ENCODE data around the gene ARHGAP23. TPM values are rescaled to one million over a fixed set of nuclear protein-coding genes. Genes with fewer than 3 reads are reported as not detected.

Gene ARHGAP23, protein sequence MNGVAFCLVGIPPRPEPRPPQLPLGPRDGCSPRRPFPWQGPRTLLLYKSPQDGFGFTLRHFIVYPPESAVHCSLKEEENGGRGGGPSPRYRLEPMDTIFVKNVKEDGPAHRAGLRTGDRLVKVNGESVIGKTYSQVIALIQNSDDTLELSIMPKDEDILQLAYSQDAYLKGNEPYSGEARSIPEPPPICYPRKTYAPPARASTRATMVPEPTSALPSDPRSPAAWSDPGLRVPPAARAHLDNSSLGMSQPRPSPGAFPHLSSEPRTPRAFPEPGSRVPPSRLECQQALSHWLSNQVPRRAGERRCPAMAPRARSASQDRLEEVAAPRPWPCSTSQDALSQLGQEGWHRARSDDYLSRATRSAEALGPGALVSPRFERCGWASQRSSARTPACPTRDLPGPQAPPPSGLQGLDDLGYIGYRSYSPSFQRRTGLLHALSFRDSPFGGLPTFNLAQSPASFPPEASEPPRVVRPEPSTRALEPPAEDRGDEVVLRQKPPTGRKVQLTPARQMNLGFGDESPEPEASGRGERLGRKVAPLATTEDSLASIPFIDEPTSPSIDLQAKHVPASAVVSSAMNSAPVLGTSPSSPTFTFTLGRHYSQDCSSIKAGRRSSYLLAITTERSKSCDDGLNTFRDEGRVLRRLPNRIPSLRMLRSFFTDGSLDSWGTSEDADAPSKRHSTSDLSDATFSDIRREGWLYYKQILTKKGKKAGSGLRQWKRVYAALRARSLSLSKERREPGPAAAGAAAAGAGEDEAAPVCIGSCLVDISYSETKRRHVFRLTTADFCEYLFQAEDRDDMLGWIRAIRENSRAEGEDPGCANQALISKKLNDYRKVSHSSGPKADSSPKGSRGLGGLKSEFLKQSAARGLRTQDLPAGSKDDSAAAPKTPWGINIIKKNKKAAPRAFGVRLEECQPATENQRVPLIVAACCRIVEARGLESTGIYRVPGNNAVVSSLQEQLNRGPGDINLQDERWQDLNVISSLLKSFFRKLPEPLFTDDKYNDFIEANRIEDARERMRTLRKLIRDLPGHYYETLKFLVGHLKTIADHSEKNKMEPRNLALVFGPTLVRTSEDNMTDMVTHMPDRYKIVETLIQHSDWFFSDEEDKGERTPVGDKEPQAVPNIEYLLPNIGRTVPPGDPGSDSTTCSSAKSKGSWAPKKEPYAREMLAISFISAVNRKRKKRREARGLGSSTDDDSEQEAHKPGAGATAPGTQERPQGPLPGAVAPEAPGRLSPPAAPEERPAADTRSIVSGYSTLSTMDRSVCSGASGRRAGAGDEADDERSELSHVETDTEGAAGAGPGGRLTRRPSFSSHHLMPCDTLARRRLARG (N-terminal part only)
- total RNA-seq (2014; rRNA removed; shearing (Covaris generic)), result 21.7 and 40.0 TPM in 2 replicates
- polyA plus RNA-seq (2015; cell fraction: cytosol; rRNA removed), result 40.7 and 43.9 TPM in 2 replicates
- 58.4 and 73.2 TPM in 2 replicates for polyA plus RNA-seq (2015; cell fraction: nucleus; rRNA removed)

GRCh38 chr17:38428112-38428642, at the start of gene ARHGAP23:
ARHGAP23 (plus strand) TSS chr17:38428464; CDS start chr17:38428486, 22 bp downstream.
- DNase-seq (ENCODE audit: low read depth), result peak; percentile 36

DNA sequence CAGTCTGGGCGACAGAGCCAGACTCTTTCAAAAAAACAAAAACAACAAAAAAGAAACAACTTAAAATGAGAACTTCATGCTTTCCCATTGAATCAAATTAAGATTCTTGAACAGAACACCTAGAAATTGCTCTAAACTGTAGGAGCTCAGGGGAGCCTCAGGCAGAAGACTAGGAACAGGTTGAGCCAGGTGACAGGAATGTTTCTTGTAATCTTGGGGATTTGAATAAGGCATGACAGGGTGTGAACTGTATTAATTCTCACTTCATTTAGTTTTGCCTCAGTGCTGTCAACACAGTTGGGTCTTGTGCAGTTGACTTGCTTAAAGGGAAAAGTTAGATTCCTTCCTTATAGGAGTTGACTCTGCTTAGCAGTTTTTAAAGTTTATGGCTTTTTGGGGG, 48.8 kb upstream of the ARHGAP23 start:
- DNase-seq (ENCODE audit: low read depth), result no peak

DNA sequence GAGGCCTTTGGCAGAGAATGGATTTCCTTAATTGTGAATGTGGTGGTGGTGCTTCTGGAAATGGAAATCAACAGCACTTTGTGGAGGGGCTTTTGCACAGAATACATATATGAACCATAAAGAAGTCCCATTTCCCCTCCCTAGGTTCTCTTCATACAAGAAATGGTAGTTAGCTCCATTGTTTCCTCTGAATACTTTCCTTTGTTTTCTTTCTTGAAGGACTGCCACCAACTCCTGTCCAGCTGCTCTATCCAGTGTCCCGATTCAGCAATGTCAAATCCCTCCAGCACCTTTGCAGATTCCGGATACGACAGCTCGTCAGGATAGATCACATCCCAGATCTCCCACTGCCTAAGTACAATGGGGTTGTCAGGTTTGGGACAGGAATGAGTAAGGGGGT, 33.2 kb upstream of the ARHGAP23 start:
- no peak for DNase-seq (ENCODE audit: low read depth)

DNA sequence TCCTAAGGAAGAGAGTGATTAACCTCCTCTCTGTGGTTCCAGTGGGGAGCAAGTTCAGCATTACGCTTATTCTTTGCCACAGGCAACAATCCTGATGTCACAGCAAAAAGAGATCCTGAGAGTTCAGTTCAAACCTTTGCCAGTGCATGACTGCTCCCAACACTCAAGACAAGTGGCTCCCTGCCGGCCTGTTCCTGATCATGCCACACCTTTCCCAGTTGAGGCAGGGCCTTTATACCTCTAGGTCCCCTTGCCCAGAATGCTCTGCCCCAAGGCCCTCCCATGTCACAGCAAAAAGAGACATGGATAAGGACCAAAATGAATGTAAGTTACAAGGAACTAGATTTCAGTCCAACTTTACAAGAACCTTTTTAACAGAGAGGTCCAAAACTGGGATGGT, 31.0 kb upstream of the ARHGAP23 start:
- DNase-seq (ENCODE audit: low read depth), result no peak

GRCh38 chr17:38400286-38400685, 28.0 kb upstream of the ARHGAP23 start:
- DNase-seq (ENCODE audit: low read depth), result no peak

- no peak for DNase-seq (ENCODE audit: low read depth)
These were observed 26.8 kb upstream of the ARHGAP23 start for GRCh38 chr17:38401459-38401858.

DNA sequence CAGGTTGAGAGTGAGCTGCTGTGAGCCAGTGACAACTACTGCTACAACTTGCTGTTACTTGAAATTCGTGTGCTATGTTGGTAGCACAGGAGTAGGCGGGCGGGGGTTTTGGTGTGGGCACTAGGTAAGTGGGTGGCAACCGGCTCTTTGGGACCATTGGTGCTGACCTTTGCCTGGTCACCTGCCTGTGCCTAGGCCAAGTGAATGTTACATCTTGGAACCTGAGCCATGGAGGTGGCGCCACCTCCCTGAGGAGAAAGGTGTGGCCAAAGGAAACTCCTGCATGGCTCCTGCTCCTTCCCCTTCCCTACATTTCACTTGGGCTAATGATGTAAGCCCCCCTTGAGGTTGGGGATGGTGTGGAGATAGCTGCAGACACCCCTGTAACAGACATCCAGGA, 25.4 kb upstream of the ARHGAP23 start:
- no peak for DNase-seq (ENCODE audit: low read depth)

DNA sequence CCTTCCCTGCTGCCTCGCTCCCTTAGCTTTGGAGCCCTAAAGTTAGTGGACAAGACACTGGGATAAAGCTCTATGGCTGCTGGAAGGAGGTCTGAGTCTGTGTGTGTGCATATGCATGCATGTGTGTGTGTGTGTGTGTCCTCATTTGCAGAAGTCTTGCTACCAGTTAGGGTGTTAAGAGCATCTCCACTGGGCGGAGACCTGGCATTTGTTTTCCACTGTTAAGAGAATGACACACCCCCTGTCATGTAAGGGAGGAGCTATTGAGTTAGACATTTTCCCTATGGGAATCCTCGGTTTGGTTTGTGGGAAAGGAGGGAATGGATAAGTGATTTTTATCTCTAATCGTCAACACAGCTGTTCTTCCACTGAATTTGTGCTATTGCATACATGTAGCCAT, 24.8 kb upstream of the ARHGAP23 start:
- DNase-seq (ENCODE audit: low read depth), result no peak

DNA sequence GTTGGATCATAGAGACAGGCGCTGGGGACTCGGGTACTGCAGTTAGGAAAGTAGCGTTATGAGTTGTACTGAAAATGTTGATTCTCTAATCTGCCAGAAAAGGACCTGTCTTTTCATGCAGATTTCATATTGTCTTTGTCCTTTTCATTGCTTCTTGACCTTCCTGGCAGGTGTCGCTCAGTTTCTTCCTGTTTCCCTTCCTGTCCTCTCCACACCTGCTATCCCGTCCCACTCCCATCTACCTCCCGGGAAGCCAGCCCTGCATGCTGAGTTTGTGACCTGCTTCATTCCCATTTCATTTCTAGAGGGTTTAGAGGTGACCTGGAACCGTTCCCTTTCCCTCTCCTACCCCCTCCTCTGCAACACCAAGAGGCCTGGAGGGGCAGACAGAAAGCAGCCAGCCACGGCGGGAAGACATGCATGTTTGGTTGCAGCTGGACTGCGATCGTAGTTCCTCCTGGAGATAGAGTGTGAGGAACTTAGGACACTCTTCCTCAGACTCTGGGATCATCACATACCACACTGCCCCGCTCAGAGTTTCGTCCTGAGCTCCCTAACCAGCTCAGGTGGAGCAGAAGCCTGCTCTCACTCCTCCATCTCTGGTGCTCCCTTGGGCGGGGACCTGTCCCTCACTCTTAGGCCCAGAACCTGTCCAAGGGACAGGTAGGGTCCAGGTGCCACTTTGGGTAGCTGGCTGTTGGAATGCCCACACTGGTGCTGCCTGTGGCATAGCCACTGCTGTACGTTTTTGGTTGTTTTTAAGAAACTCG, 23.9 kb upstream of the ARHGAP23 start:
- no peak for DNase-seq (ENCODE audit: low read depth)

GRCh38 chr17:38405654-38406053, 22.6 kb upstream of the ARHGAP23 start:
- no peak for DNase-seq (ENCODE audit: low read depth)

DNA sequence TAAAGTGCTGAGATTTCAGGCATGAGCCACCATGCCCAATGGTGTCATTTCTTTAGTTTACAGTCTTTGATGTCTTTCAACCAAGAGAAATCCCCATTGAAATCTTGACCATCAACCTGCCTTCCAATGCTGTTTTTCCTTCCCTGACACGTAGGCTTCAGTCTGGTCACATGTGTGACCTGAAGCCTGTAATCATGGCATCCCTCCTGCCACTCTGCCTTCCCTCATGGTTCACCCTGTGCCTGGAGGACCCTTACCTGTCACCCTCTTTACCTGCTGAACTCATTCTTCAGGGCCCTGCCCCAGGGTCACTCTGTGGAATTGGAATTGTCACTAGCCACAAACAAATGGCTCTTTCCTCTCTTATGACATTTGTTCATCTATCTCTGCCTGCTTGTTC, 18.1 kb upstream of the ARHGAP23 start:
- DNase-seq (ENCODE audit: low read depth), result no peak

DNA sequence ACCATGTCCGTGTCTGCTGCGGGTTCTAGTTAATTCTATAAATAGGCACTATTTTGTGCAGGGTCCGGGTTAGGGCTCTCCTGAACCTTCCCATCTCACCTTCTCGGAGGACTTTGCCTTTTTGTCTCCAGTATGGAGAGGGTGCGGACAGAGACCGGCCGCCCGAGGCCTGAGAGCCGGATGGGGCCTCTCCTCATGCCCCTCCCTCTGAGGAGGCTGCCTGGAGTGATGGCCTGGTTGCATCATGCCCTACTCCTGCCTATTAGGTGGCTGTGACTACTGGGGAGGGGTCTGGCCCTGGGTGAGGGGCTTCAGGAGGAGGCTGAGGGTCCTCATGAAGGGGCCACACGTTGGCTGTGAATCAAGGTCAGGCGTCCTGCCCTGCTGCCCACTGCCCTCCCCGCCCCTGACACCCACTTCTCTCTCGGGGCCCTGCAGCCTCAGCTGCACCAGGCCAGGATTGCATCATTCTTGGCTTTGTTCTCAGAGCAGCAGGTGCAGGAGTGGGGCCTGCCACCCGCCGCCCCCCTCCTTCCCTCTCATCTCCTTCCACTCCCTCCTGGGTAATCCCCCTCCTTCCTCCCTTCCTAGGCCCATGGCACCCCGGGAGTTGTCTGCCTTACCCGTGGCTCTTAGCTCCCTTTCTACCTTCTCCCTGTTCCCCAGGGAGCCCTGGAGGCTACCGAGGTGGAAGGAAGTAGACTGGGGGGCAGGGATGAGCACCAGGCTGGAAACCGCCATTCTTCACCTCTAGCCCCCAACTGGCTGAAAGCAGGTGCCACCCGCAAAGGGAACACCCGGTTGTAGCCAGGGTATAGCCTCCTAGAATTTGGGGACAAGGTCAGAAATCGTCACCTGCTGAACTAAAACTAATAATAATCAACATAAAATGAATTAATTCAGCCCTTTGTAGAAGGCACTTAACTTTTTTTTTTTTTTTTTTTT, 12.7 kb upstream of the ARHGAP23 start:
- DNase-seq (ENCODE audit: low read depth), result peak; percentile 47

DNA sequence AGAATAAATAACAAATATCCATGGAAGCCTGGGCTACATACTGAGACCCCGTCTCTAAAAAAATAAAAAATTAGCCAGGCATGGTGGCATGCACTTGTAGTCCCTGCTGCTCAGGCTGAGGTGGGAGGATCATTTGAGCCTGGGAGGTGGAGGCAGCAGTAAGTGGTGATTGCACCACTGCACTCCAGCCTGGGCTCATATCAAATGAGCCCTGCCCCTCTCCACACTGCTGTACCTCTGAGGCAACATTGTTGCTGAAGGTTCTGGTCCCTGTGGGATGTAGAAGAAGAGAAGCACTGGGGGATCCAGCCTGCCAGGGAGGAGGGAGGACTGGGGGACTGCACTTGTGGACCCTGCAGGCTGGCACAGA, 11.4 kb upstream of the ARHGAP23 start:
- DNase-seq (ENCODE audit: low read depth), result no peak

DNA sequence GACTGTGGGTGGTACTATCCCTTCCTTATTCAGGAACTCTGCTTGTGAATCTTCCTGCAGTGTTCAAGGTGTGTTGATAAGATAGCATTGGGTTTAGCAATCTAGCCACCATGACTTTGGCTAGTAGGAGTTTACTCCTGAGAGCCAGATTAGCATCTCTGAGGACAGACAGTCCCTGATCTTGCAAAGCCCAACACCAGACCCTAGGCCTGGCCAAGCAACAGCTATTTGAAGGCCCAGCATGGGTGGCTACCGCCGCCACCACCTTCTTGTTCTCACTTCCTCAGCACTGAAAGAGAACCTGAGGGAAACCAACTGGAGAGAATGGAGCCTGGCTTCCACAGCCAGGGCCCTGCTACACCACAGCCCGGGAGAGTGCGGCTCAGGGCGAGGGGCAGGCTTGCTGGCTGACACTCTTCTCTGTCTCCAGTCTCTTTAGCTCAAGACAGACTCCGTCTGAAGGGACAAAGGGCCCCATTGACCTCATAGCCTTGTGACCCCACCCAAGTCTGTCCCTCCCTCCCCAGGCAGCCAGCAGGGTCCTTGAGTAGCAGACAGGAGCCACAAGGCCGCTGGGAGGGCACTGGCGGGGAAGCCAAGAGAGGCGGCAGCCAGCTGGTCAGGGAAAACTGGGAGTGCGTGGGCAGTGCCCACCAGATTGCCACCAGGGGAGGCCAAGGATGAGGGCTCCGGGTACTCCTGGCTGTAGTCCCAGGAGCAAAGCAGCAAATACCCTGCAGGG, 10.9 kb upstream of the ARHGAP23 start:
- no peak for DNase-seq (ENCODE audit: low read depth)

DNA sequence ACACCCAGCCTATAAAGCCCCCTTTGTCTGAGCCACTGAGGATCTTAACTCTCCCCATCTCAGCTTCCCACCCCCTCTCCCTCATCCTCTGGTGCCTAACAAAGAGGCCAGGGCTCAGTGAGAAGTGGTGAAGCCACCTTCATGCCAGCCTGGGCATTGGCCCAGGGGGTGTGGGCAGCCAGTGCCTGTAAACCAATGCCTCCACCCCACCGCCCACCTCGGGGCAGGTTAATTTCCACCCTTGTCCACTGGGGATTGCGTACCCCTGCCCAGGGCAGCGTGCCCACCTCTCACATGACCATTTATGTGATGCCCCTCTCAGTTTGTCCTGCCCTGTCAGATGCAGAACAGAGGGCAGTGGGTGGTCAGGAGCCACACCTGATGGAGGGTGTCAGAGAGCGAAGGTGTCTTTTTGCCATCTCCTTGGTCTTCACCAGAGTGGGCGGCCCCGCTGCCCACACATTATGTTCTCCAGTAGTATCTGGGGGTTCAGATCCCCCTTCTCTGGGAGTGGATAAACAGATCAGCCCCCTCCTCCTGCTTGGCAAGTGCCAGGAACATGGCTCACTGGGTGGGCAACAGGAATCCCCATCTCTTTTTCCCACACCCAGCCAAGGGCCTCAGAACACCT, 10.1 kb upstream of the ARHGAP23 start:
- no peak for DNase-seq (ENCODE audit: low read depth)

GRCh38 chr17:38418693-38419507, 9.4 kb upstream of the ARHGAP23 start:
- no peak for DNase-seq (ENCODE audit: low read depth)

DNA sequence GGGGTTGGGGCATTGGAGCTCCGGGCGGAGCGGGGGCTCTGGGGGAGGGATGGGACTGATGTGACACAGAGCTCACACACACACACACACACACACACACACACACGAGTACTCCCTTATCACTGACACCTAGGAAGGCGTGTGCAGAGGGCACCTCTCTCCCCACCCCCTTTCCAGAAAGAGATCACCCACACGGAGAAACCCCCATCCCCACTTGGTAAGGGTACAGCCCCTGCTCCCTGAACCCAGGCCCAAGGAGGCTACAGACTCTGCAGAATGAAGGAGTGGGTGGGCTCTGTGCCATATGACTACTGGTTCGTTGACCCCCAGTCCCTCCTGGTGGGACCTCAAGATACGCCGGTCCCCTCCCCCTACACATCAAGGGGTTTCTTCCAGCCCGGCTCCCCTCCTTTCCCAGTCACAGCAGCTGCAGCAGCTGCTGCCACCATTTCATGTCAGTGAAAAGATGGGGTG, 8.7 kb upstream of the ARHGAP23 start:
- DNase-seq (ENCODE audit: low read depth), result no peak

Measured in HT1080 (cell line).